Melanocyte of skin (primary cell): ENCODE measurements around the gene TREML2. TPM values are rescaled to one million over a fixed set of nuclear protein-coding genes. Genes with fewer than 3 reads are reported as not detected.

Experiments
- small RNA-seq, 2 donors: library from RNA; depleted of rRNA; stranded (forward); fragments of <200 nt; gene quantifications; one replicate each; pipeline ENCODE3, GENCODE V24; 2012
- total RNA-seq, 2 donors: library from RNA; depleted of rRNA; stranded (reverse); fragments of >200 nt; gene quantifications; 2 replicates each; pipeline ENCODE4 v1.2.3, GENCODE V29; 2012

Gene TREML2, protein sequence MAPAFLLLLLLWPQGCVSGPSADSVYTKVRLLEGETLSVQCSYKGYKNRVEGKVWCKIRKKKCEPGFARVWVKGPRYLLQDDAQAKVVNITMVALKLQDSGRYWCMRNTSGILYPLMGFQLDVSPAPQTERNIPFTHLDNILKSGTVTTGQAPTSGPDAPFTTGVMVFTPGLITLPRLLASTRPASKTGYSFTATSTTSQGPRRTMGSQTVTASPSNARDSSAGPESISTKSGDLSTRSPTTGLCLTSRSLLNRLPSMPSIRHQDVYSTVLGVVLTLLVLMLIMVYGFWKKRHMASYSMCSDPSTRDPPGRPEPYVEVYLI
- total RNA-seq: not detected

DNA sequence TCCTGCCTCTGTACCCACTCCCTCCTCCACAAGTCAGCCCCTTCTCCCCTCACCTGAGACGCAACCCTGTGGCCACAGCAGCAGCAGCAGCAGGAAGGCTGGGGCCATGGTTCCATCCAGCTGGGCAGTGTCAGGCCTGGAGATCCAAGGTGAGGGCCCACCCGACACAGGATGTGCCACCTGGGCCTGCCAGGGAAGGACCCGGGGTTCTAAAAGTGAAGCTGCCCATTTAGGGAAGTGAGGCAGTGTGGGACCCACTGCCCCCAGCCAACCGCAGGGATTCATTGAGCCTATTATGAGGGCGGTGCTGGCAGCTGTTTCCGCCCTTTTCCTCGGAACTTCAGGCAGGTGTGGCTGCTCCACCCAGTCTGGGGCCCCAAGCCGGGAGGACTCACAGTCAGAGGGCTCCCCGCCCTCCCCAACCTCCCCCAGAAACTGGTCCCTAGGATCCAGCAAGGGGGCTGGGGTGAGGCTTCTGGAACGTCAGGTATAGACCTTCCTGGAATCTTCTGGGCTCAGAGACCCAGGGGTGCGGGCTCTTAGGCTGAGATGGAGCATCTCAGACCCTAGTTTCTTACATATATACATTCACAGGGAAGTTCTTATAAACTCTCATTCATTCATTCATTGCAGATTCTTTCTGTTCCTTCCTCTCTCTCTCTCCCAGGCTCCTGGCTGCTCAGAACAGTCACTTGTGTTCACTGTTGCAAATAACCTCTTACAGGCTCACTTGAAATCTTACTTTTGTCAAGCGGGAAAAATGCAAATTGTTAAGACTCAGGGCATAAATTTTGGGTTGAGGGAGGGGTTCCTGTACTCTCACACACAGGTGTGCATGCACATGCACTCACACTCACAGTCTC is at the start of gene TREML2:
Gene TREML2 (minus strand): TSS at position 249 of the 863 bp plus-strand sequence. CDS start 141 bp downstream, at position 108.

GRCh38 chr6:41228096-41228495 is 27.1 kb upstream of the TREML2 start, which contains the start of gene TREML4:
Gene TREML4 (plus strand): TSS chr6:41228349. CDS start chr6:41228428, 79 bp downstream.

GRCh38 chr6:41162687-41163418 is 38.1 kb downstream of the TREML2 start, which contains the start of gene TREM2:
Gene TREM2 (minus strand): TSS chr6:41163116. CDS start chr6:41163082, 34 bp downstream.

DNA sequence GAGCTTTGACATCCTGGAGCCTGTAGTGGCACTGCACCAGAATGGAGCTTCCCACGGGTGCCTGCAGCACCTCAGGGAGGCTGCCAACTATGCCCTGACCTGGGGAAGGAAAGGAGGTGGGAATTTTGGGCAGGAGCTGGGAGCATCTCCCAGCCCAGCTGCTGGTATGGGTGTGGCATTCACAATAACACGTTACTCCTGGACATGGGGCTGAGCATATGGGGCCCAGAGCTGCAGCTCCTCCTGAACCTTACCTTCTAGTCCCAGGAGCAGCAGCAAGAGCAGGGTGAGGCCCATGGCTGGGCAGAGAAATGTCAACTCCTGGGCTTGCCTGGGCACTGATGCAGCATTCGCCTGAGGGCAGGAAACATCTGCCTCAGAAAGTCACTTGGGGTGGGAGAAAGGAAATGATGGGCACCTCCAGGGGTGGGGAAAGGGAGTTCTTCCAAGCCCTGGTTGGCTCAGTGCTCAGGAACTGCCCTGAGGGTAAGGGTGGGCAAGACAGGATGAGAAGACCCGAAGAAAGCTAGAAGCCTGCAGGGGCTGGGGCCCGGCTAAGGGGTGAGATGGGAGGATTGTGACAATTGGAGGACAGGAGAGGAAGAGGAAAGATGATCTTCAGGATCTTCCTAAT is 46.8 kb downstream of the TREML2 start, which contains the start of gene TREML1:
Gene TREML1 (minus strand): TSS at position 356 of the 634 bp plus-strand sequence. CDS start 59 bp downstream, at position 297.

Small RNA genes lying within 50 kb of the gene (small RNA-seq; reads per million reads assigned to genes)
- 0.17 to 0.30 reads per million in 2 donors for gene AL391903.2
- gene RNA5SP207: 0.09 to 0.23 reads per million in 2 donors

Other genes with a start within 250 kb of the TREML2 start
- under 1 TPM; under 0.01 to 0.33 TPM for gene UNC5CL, start 161.9 kb downstream of the TREML2 start, total RNA-seq
- not detected for gene TSPO2, start 158.7 kb downstream of the TREML2 start, total RNA-seq
- gene APOBEC2, start 147.9 kb downstream of the TREML2 start, total RNA-seq: not detected
- 1 to 10 TPM; 8.6 to 10.0 TPM for gene OARD1, start 128.8 kb downstream of the TREML2 start, total RNA-seq
- gene NFYA, start 128.2 kb downstream of the TREML2 start, total RNA-seq: 10 to 100 TPM in 1 of 2 donors, 1 to 10 TPM in 1; 9.3 to 12.3 TPM
- gene TREML1, start 46.8 kb downstream of the TREML2 start, total RNA-seq: not detected
- gene TREM2, start 38.0 kb downstream of the TREML2 start, total RNA-seq: not detected
- not detected for gene TREML4, start 27.2 kb upstream of the TREML2 start, total RNA-seq
- gene TREM1, start 85.5 kb upstream of the TREML2 start, total RNA-seq: not detected
- gene NCR2, start 134.5 kb upstream of the TREML2 start, total RNA-seq: not detected